ENCODE measurements around the gene HOXC5. TPM values are rescaled to one million over a fixed set of nuclear protein-coding genes. Genes with fewer than 3 reads are reported as not detected.
A peak's percentile ranks its signal among the peaks of the same experiment; 100 is the strongest.

Gene HOXC5
- not detected in 2 replicates for total RNA-seq

DNA sequence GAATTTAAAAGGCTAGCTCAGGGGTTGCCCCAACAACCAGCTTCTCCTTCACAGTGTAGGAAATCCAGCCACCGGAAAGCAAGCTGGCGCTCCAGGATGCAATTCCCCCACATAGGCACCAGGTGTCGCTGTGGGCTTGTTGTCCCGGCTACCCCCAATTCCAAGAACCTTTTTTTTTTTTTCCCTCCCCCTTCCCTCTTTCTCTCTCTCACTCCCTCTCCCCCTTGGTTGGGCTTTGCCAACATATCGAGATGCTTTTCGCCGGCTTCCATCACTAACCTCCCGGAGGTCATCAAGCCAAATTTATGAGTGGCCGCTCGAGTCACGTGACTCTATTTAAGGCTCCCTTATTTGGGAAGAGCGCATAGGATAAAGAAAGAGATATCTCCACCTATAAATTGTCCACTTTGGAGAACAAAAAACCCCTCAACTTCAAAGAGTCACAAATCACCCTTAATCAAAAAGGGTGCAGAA is at the start of gene HOXC5:
Gene HOXC5, plus strand, starts transcription at position 424 of the 474 bp plus-strand sequence. CDS start 73 bp downstream, outside the sequence.
- DNase-seq, result peak; percentile 57

GRCh38 chr12:53983568-53983949 is 49.3 kb upstream of the HOXC5 start:
- no peak for DNase-seq

DNA sequence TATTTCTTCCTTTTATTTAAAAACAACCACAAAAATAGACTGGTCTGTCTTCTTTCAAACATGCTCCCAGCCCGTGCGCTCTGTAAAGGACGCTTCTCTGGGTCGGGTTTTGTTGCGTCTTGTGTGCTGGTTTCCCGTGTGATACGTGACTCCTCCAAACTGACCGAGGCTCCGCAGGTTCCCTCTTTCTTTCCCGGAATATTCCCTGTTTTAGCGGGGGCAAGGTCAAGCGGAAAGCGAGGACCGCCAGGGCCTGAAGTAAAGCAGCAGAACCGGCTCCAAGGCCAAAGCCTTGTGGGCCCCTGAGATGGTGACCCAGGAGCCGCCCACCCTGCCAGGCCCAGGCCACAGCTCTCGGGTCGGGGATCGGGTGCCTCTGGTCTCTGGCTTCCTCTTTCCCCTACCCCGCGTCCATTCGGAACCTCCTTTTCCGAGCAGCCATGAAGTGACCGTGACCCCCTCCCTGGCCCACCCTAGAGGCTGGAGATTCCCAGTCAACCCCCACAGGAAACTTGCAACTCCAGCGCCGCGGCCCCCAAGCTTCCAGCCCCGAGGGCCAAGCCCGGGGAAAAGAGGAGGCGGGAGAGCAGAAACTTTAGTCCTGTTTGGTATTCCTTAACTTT is 48.8 kb upstream of the HOXC5 start:
- no peak for DNase-seq

DNA sequence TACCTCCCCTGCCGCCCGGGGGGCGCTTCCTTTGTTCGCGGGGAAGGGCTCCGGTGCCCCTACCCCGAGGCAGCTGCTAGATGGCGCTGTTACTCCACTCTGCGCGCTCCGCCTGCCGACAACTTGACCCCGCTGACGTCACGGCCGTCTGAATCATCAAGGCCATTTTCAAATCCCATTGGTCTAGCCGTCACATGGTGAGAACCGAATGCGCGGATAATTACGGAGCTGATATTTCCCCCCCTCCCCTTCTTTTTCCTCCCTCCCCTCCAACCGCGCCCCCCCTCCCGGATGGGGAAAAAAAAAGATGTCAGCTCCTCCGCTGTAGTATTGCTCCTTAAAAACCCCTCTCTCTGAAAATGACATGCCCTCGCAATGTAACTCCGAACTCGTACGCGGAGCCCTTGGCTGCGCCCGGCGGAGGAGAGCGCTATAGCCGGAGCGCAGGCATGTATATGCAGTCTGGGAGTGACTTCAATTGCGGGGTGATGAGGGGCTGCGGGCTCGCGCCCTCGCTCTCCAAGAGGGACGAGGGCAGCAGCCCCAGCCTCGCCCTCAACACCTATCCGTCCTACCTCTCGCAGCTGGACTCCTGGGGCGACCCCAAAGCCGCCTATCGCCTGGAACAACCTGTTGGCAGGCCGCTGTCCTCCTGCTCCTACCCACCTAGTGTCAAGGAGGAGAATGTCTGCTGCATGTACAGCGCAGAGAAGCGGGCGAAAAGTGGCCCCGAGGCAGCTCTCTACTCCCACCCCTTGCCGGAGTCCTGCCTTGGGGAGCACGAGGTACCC is 47.8 kb upstream of the HOXC5 start, which contains the start of gene HOXC10:
Gene HOXC10, plus strand, starts transcription at position 246 of the 791 bp plus-strand sequence. Its CDS starts 114 bp downstream, at position 360.
- peak; percentile 82 for DNase-seq

DNA sequence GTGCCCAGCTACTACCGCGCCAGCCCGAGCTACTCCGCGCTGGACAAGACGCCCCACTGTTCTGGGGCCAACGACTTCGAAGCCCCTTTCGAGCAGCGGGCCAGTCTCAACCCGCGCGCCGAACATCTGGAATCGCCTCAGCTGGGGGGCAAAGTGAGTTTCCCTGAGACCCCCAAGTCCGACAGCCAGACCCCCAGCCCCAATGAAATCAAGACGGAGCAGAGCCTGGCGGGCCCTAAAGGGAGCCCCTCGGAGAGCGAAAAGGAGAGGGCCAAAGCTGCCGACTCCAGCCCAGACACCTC is 47.2 kb upstream of the HOXC5 start:
- DNase-seq, result no peak

DNA sequence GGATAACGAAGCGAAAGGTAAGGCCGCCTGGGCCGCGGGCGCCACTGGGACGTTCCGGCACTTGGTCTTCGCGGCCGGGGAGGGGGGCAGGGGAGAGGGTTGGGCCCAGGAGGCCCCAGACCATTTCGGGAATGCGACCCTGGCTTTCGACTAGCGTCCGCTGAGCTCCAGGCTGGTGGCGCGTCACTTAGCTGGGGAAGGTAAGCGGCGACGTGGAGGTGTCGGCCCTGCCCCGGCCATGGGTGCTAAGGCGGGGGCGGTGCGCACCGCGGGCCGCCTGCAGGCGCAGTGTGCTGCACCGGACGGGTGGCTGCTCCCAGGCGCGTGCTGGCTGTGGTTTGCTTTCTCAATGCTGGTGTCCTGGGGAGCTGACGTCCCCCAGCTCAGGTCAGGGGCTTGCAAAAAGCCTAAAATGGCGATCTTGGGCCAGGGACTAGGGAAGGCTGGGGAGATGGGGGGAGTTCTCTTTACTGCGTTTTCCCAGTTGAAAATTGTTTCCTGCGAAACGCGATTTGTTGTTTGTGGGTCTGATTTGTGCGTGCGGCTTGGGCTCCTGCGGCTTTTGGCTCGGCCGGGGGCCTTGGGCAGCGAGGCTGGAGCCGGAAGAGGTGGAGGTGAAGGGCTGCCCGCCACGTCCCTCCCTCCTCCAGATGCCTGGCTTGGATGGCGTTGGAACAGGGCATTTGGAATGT is 46.7 kb upstream of the HOXC5 start:
- DNase-seq, result no peak

- DNase-seq, result no peak
Measured at GRCh38 chr12:53986686-53987483, 46.0 kb upstream of the HOXC5 start.

DNA sequence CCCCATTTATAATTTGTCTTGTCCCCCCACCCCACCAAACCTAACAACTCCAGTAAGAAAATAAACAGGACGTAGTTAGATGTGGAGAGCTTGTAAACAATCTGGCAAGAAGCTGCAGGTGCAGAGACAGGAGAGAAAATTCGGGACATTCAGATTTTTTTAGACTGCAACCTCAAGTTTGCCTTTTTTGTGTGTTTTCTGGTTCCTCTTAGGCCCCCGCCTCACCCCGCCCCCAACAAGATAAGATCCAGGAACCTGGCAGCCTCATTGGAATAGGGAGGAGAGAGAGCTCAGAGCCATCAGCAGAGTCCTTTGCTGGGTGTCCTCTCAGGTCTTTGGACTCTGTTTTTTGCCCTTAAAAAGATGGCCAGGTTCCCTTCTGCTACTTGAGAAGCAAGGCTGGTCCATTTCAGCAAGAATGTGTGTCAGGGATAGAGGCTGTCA is 45.0 kb upstream of the HOXC5 start:
- no peak for DNase-seq

GRCh38 chr12:53988541-53989226 is 44.2 kb upstream of the HOXC5 start:
- no peak for DNase-seq

DNA sequence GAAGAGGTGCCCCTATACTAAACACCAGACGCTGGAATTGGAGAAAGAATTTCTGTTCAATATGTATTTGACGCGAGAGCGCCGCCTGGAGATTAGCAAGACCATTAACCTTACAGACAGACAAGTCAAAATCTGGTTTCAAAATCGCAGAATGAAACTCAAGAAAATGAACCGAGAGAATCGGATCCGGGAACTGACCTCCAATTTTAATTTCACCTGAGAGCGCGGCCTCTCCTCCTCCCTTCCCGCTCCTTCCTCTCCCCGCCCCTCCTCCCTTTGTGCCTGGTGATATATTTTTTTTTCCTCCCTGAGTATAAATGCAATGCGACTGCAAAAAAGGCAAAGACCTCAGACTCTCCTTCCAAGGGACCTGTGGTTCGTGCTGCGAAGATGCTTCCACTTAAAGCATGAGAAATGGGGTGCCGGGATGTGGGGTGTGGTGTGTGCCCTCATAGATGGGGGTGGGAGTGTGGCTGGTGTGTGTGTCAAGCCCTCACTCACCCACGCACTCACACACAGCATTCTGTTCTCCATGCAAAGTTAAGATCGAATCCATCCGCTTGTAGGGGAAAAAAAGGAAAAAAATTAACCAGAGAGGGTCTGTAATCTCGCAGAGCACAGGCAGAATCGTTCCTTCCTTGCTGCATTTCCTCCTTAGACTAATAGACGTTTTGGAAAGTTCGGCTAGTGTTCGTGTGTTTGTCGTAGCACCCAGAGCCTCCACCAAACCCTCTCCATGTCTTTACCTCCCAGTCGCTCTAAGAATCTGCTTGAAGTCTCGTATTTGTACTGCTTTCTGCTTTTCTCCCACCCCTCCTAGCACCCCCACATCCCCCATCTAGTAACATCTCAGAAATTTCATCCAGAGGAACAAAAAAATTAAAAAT is 43.4 kb upstream of the HOXC5 start:
- DNase-seq, result peak; percentile 42

DNA sequence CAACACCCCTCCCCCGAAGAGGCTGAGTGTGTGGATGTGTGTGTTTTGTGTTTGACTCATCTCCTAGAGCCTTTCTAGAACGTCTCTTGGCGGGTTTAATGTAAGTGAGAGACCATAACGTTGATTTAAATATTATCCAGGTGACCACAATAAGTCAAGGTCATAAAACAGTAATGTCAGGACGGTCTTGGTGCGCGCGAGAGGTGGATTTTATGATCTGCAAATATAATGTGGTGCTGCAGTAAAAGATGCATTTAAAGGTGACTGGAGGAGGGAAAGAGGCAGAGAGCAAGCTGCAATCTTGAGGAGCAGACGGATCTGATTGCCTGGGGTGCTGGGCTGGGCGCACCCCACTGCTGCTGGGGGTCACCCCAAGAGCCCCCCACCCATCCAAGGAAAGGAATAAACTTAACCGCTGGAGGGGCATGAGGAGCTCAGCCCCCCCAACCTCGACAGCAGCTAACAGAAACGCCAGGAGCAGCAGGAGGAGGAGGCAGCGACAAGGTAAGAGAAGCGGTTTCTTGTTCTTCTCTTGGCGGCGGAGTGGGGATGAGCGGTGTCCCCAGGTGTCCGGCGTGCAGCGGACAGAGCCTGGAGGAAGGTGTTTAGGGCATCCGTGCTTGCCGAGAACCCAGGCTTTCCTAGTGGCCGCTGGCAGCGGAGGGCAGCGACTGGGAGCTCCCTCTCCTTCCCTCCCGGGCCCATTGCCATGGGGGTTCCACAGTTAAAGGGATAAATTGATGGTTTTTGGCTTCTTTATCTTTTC is 42.4 kb upstream of the HOXC5 start:
- DNase-seq, result no peak

DNA sequence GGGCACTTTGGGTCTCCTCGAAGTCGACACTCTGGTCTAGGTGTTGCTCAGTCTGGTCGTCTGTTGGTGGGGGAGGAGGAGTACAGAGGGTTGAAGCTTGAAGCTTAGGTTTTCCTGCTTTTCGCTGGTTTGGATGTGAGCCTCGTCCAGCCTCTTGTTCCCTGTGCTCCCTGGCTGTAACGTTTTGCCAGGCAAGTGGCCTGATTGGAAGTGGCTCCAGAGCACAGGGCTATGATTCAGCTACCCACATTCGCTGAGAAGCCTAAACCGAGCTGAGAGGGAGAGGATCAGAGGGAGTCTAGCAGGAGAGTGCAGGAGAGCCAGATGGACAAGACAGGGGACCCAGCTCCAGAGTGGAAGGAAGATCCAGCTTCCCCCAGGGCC is 41.8 kb upstream of the HOXC5 start:
- DNase-seq, result no peak

DNA sequence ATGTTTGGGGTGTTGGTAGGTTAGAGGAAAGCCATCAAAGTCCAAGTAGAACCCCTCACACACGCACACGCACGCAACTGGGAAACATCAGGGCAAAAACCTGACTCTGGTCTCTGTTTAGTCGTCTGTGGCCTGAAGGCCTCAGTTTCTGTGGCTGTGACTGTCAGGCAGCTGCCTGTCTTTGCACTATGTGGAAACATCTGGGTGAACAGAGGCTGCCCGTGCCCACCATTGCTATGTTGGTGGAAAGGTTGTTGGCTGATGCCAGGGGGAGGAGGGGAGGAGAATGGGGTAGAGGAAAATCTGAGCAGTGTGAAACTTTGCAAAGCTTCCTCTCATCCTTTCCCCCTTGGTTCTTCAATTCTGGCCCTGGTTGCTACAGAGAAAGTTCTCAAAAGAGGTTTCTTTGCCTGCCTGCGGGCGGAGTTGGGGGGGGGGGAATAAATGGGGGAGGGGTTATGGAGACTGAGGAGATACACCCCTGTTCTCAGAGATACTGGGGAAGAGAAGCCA is 40.4 kb upstream of the HOXC5 start:
- no peak for DNase-seq

DNA sequence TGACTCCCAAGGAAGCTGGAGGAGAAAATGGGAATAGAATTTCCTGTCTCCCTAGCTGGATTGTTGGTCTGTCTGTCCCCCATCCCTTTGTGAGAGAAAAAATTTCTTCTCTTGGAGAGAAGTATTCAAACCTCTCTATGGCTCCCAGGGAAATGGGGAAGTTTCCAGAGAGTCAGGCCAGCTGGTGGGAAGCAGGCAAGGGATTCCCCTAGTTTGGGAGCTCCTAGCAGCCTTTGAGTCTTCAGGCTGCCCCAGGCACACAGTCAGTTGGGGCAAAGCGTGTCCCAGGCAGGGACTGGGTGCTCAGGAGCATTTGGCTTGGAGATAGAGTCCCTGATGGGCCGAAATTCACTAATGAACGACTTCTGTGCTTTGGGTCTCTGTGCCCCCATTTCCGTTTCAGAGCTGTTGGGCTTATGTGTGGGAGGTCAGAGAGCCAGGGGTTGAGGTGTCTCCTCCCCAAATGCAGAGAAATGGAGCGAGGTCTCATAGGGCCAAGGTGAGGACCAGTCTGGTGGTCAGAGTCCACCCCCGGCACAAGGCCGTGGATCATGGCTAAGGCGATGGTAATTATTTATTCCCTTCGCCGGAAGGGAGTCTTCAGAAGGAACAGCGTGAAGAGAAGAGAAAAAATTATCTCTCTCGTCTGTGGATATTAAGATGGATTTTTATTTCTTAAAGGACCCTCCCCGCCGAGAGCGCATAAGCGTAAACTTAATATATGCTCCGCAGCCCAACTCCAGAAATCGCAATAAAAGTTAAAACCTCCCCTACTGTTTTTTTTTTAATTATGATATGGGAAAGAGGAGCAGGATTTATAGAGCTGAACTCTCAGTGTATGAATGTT is 39.5 kb upstream of the HOXC5 start:
- DNase-seq, result no peak

DNA sequence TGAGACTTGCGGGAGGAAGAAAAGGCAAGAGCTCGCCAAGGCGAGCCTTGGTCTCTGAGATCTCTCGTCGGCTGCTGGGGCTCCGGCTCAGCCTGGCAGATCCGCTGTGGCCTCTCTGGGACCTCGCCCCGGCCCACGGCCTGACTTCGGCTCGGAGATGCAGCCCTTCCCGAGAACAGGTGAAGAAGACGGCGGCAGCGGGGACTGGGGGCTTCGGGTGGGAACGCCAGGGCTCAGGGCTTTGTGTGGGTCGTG is 38.9 kb upstream of the HOXC5 start:
- no peak for DNase-seq

GRCh38 chr12:53994264-53995001 is 38.4 kb upstream of the HOXC5 start:
- DNase-seq, result no peak

DNA sequence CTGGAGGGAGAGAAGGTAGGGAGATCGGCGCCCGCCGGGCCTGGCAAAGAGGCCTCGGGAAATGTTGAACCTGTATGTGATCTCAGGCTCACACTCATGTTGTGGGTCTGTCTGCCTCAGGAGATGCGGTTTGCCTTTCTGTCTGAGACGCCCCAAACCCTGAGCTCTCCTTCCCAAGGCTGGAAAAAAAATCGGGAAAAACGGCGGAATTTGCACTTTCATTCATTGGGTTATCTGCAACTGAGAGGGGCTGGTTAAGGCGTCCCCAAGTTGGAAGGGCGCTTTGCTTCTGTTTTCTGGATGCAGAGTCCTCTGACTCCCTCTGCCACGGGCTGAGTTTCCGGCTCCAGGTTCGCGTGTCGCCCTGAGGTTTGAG is 37.9 kb upstream of the HOXC5 start:
- no peak for DNase-seq

- peak; percentile 22 for DNase-seq
Measured at GRCh38 chr12:53995378-53996239, 37.2 kb upstream of the HOXC5 start.

Data from dermis blood vessel endothelial cell (primary cell).